ENCODE results near the gene GNAQ. TPM values are rescaled to one million over a fixed set of nuclear protein-coding genes. Genes with fewer than 3 reads are reported as not detected.
"Not testable (repeated sequence)": the region's sequence is repeated elsewhere in the genome, so short reads cannot be mapped to it uniquely, and the experiment has no call there.

The GNAQ gene
- total RNA-seq, 5 donors from 2014 or later (not counting 1 experiment from before 2014, with no cell fraction given): 29.3 to 48.4 (median 38.3) TPM

DNA sequence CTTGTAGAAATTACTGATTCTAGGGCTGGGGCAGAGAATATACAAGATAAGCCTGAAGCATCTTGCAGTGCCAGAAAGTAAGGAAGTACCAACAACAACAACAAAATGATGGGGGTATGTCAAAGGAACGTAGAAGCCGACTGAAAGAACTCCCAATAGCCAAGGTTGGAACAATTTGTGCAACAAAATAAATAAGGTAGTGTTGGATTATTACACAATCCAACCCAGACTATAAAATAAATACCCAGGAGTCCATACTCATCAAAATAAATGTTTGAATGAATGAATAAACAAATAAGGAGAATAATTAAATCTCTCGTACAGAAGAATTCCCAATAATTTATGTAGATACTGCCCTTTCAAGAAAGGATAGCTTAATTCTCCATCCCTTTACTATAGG lies 31.1 kb upstream of the GNAQ start:
- ChIA-PET CTCF (interaction anchor here in 1 of 2 donors (1.1 kb wide), 1 partner anchor 9 kb away, joined by 3 read pairs; no protein-coding TSS in a partner anchor), POLR2A (no interaction called here)
- no peaks in the 10 kb centered on the region for H3K4me1 ChIP-seq (ENCODE audit: control insufficient read depth in 1 of 2, extremely low read depth in 1 of 2, insufficient read depth in 2 of 2, low read length in 2 of 2)
- no peaks in the 10 kb centered on the region for H3K27me3 ChIP-seq (replicated peaks in 1 of 2; ENCODE audit: control insufficient read depth in 2 of 2, extremely low read depth in 1 of 2, insufficient read depth in 2 of 2, low read length in 1 of 2)
- no peak overlapping the region for H3K27ac ChIP-seq (ENCODE audit: low read length)
- Mint-ChIP-seq H3K4me3 (no peak overlapping the region), H3K27me3 (no peaks in the 10 kb centered on the region), H3K4me1 (peaks cover 11 to 17% (median 11%) of the 10 kb centered on the region in 3 donors), H3K27ac (no peak overlapping the region), H3K9me3 (peaks cover 7 to 11% (median 8%) of the 10 kb centered on the region in 3 donors), H3K36me3 (no peaks in the 10 kb centered on the region)
- no peaks in the 10 kb centered on the region for H3K9me3 ChIP-seq
- DNase-seq (no peak), ATAC-seq (replicated peaks in 1 of 4) (no peak)
- no peak overlapping the region for H3K4me3 ChIP-seq (ENCODE audit: control insufficient read depth in 1 of 2, extremely low read depth in 1 of 2, low read length in 1 of 2)
- no peaks in the 10 kb centered on the region for H3K36me3 ChIP-seq (ENCODE audit: control insufficient read depth in 2 of 2, extremely low read depth in 1 of 2, insufficient read depth in 1 of 2, low read length in 1 of 2)
- WGBS (ENCODE audit: insufficient coverage): no CpG with 5 or more reads among the region's 3 CpGs

DNA sequence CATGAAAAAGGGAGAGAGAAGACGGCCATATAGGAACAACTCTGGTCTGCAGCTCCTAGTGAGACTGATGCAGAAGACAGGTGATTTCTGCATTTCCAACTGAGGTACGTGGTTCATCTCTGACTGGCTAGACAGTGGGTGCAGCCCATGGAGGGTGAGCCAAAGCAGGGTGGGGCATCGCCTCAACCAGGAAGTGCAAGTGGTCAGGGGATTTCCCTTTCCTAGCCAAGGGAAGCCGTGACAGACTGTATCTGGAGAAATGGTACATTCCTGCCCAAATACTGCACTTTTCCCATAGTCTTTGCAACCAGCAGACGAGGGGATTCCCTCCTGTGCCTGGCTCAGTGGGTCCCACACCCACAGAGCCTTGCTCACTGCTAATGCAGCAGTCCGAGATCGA lies 22.6 kb upstream of the GNAQ start:
- H3K27ac ChIP-seq (ENCODE audit: low read length); H3K27me3 Mint-ChIP-seq; H3K27me3 ChIP-seq (replicated peaks in 1 of 2; ENCODE audit: control insufficient read depth in 2 of 2, extremely low read depth in 1 of 2, insufficient read depth in 2 of 2, low read length in 1 of 2); H3K4me3 ChIP-seq (ENCODE audit: control insufficient read depth in 1 of 2, extremely low read depth in 1 of 2, low read length in 1 of 2); H3K9me3 ChIP-seq; H3K36me3 ChIP-seq (ENCODE audit: control insufficient read depth in 2 of 2, extremely low read depth in 1 of 2, insufficient read depth in 1 of 2, low read length in 1 of 2); H3K36me3 Mint-ChIP-seq: not testable (repeated sequence)
- 57% methylated on average over 4 of the region's 7 CpGs for WGBS (ENCODE audit: insufficient coverage)
- H3K4me1 ChIP-seq (ENCODE audit: control insufficient read depth in 1 of 2, extremely low read depth in 1 of 2, insufficient read depth in 2 of 2, low read length in 2 of 2): peaks cover 11 to 16% of the 10 kb centered on the region in 2 experiments
- peak in 17 of 35 experiments; percentile 2 to 53 (median 22) for DNase-seq
- Mint-ChIP-seq H3K27ac (peak overlapping the region; percentile 0 to 16), H3K4me3 (peak overlapping the region in 2 of 3 donors; percentile 1 to 63), H3K4me1 (peaks cover 22 to 30% (median 27%) of the 10 kb centered on the region in 3 donors), H3K9me3 (peaks cover 8 to 12% (median 10%) of the 10 kb centered on the region in 3 donors)
- ChIA-PET POLR2A (interaction anchor here in 1 of 2 donors (0.6 kb wide), 1 partner anchor 207 kb away, joined by 8 read pairs; no protein-coding TSS in a partner anchor), CTCF (interaction anchor here (0.8 to 1.8 kb wide), 3 partner anchors 12 to 19 kb away, joined by 3 to 12 read pairs (median 9); no protein-coding TSS in a partner anchor)
- peak; percentile 40 to 76 (median 74) for ATAC-seq (replicated peaks in 1 of 4)

DNA sequence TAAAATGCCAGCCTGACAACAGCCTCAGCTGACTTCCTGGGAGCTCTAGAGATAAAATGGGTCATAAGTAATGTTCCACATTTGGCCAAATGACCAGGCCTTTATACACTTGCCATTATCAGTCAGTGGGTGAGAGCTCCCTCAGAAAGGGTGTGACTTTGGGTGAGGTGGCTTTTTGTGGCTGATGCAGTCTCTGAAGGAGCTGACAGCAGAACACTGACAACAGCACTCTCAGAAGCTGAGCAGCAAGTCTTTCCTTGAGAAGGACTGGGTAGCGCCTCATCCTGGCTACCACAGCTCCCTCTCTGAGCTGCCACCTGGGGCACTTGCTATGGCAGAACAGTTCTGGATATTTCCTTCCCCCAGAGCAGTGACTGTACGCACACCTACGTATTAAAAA lies 22.0 kb upstream of the GNAQ start:
- DNase-seq: no peak
- ATAC-seq (replicated peaks in 1 of 4): peak in 2 of 4 experiments; percentile 26 to 63
- Histone ChIP-seq H3K27me3 (replicated peaks in 1 of 2; ENCODE audit: control insufficient read depth in 2 of 2, extremely low read depth in 1 of 2, insufficient read depth in 2 of 2, low read length in 1 of 2) (no peaks in the 10 kb centered on the region), H3K9me3 (no peaks in the 10 kb centered on the region), H3K27ac (ENCODE audit: low read length) (no peak overlapping the region), H3K4me1 (ENCODE audit: control insufficient read depth in 1 of 2, extremely low read depth in 1 of 2, insufficient read depth in 2 of 2, low read length in 2 of 2) (peaks cover 11 to 16% of the 10 kb centered on the region in 2 experiments), H3K36me3 (ENCODE audit: control insufficient read depth in 2 of 2, extremely low read depth in 1 of 2, insufficient read depth in 1 of 2, low read length in 1 of 2) (no peaks in the 10 kb centered on the region), H3K4me3 (ENCODE audit: control insufficient read depth in 1 of 2, extremely low read depth in 1 of 2, low read length in 1 of 2) (no peak overlapping the region)
- H3K4me1 Mint-ChIP-seq: peaks cover 22 to 30% (median 27%) of the 10 kb centered on the region in 3 donors
- peaks cover 8% of the 10 kb centered on the region for H3K36me3 Mint-ChIP-seq
- peak overlapping the region; percentile 0 to 16 for H3K27ac Mint-ChIP-seq
- peaks cover 8 to 12% (median 9%) of the 10 kb centered on the region in 3 donors for H3K9me3 Mint-ChIP-seq
- H3K4me3 Mint-ChIP-seq: peak overlapping the region in 1 of 3 donors; percentile 63
- H3K27me3 Mint-ChIP-seq: no peaks in the 10 kb centered on the region
- CTCF ChIA-PET: interaction anchor here (0.8 to 1.8 kb wide), 4 partner anchors 9 to 18 kb away, joined by 3 to 12 read pairs (median 6); no protein-coding TSS in a partner anchor
- 69% methylated on average over 1 of the region's 3 CpGs for WGBS (ENCODE audit: insufficient coverage)
- POLR2A ChIA-PET: interaction anchor here in 1 of 2 donors (0.7 kb wide), 1 partner anchor 19 kb away, joined by 3 read pairs; no protein-coding TSS in a partner anchor

DNA sequence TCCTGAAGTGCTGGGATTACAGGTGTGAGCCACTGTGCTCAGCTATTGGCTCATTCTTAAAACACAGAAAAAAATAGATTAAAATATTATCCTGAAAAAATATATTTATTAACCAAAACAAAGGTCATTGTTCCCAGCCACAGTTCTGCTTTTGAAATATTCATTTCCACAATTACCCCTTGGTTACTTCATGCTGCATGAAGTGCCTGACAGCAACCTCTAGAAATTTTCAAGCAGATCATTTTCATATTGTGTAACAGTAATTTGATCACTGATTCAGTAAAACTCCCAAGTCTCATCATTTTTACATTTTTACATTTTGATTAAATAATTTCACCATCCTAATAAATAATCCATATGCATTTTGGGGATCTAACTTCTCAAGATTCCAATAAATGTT lies 18.8 kb upstream of the GNAQ start:
- H3K36me3 Mint-ChIP-seq: peaks cover 2% of the 10 kb centered on the region
- peaks cover 22 to 30% (median 27%) of the 10 kb centered on the region in 3 donors for H3K4me1 Mint-ChIP-seq
- DNase-seq (no peak), ATAC-seq (replicated peaks in 1 of 4) (no peak)
- Histone ChIP-seq H3K4me3 (ENCODE audit: control insufficient read depth in 1 of 2, extremely low read depth in 1 of 2, low read length in 1 of 2) (no peak overlapping the region), H3K27me3 (replicated peaks in 1 of 2; ENCODE audit: control insufficient read depth in 2 of 2, extremely low read depth in 1 of 2, insufficient read depth in 2 of 2, low read length in 1 of 2) (no peaks in the 10 kb centered on the region), H3K36me3 (ENCODE audit: control insufficient read depth in 2 of 2, extremely low read depth in 1 of 2, insufficient read depth in 1 of 2, low read length in 1 of 2) (no peaks in the 10 kb centered on the region), H3K9me3 (no peaks in the 10 kb centered on the region), H3K4me1 (ENCODE audit: control insufficient read depth in 1 of 2, extremely low read depth in 1 of 2, insufficient read depth in 2 of 2, low read length in 2 of 2) (peaks cover 11 to 16% of the 10 kb centered on the region in 2 experiments), H3K27ac (ENCODE audit: low read length) (no peak overlapping the region)
- CTCF ChIA-PET: interaction anchor here in 1 of 2 donors (1.0 kb wide), 1 partner anchor 14 kb away, joined by 3 read pairs; no protein-coding TSS in a partner anchor
- H3K9me3 Mint-ChIP-seq: peaks cover 1 to 5% (median 3%) of the 10 kb centered on the region in 3 donors
- H3K4me3 Mint-ChIP-seq: no peak overlapping the region
- H3K27me3 Mint-ChIP-seq: peaks cover 0 to 2% of the 10 kb centered on the region in 2 donors
- POLR2A ChIA-PET: no interaction called here
- H3K27ac Mint-ChIP-seq: no peak overlapping the region

DNA sequence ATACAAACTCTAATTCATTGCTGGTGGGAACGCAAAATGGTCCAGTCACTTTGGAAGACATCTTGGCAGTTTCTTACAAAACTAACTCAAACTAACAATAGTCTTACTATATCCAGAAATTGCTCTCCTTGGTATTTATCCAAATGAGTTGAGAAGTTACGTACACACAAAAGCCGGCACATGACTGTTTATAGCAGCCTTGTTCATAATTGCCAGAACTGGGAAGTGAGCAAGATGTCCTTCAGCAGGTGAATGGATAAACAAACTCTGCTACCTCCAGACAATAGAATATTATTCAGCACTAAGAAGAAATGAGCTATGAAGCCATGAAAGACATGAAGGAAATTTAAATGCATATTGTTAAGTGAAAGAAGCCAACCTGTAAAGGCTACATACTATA lies 17.9 kb upstream of the GNAQ start:
- H3K4me1 ChIP-seq (ENCODE audit: control insufficient read depth in 1 of 2, extremely low read depth in 1 of 2, insufficient read depth in 2 of 2, low read length in 2 of 2): peaks cover 11 to 14% of the 10 kb centered on the region in 2 experiments
- Mint-ChIP-seq H3K4me3 (no peak overlapping the region), H3K36me3 (no peaks in the 10 kb centered on the region), H3K27ac (no peak overlapping the region), H3K9me3 (no peaks in the 10 kb centered on the region), H3K27me3 (peaks cover 0 to 3% of the 10 kb centered on the region in 2 donors), H3K4me1 (peaks cover 16 to 26% (median 22%) of the 10 kb centered on the region in 3 donors)
- no CpG with 5 or more reads among the region's 3 CpGs for WGBS (ENCODE audit: insufficient coverage)
- no peaks in the 10 kb centered on the region for H3K9me3 ChIP-seq
- H3K27me3 ChIP-seq (replicated peaks in 1 of 2; ENCODE audit: control insufficient read depth in 2 of 2, extremely low read depth in 1 of 2, insufficient read depth in 2 of 2, low read length in 1 of 2): no peaks in the 10 kb centered on the region
- CTCF ChIA-PET: interaction anchor here in 1 of 2 donors (1.0 kb wide), 2 partner anchors 11 to 13 kb away, joined by 3 read pairs; no protein-coding TSS in a partner anchor
- ATAC-seq (replicated peaks in 1 of 4) (no peak), DNase-seq (no peak)
- no peak overlapping the region for H3K27ac ChIP-seq (ENCODE audit: low read length)
- no peaks in the 10 kb centered on the region for H3K36me3 ChIP-seq (ENCODE audit: control insufficient read depth in 2 of 2, extremely low read depth in 1 of 2, insufficient read depth in 1 of 2, low read length in 1 of 2)
- POLR2A ChIA-PET: no interaction called here
- H3K4me3 ChIP-seq (ENCODE audit: control insufficient read depth in 1 of 2, extremely low read depth in 1 of 2, low read length in 1 of 2): no peak overlapping the region

DNA sequence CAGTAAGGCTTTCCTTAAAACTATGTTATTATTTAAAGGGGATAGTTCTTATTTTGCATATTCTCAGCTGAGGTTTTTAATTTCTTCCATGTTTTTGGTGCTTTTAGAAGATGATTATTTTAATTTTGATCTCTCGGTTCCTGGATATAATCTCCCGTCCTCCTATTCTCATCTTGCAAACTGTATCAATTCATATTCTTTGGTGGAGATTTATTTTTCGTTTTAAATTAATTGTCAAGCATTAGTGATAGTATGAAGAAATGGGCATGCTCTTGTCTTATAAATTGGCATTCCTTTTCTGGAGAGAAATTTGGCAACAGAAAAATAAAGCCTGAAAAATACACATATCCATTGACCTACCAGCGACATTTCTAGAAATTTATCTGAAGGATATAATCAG lies 15.5 kb upstream of the GNAQ start:
- Histone ChIP-seq H3K9me3 (no peaks in the 10 kb centered on the region), H3K4me3 (ENCODE audit: control insufficient read depth in 1 of 2, extremely low read depth in 1 of 2, low read length in 1 of 2) (no peak overlapping the region), H3K36me3 (ENCODE audit: control insufficient read depth in 2 of 2, extremely low read depth in 1 of 2, insufficient read depth in 1 of 2, low read length in 1 of 2) (no peaks in the 10 kb centered on the region), H3K27ac (ENCODE audit: low read length) (no peak overlapping the region), H3K27me3 (replicated peaks in 1 of 2; ENCODE audit: control insufficient read depth in 2 of 2, extremely low read depth in 1 of 2, insufficient read depth in 2 of 2, low read length in 1 of 2) (no peaks in the 10 kb centered on the region), H3K4me1 (ENCODE audit: control insufficient read depth in 1 of 2, extremely low read depth in 1 of 2, insufficient read depth in 2 of 2, low read length in 2 of 2) (no peaks in the 10 kb centered on the region)
- peaks cover 0 to 3% of the 10 kb centered on the region in 2 donors for H3K27me3 Mint-ChIP-seq
- H3K4me1 Mint-ChIP-seq: peaks cover 0 to 4% (median 2%) of the 10 kb centered on the region in 3 donors
- no peak for DNase-seq
- no peaks in the 10 kb centered on the region for H3K9me3 Mint-ChIP-seq
- POLR2A ChIA-PET: no interaction called here
- ATAC-seq (replicated peaks in 1 of 4): no peak
- no peak overlapping the region for H3K4me3 Mint-ChIP-seq
- no CpG with 5 or more reads among the region's 4 CpGs for WGBS (ENCODE audit: insufficient coverage)
- no peaks in the 10 kb centered on the region for H3K36me3 Mint-ChIP-seq
- no peak overlapping the region for H3K27ac Mint-ChIP-seq
- CTCF ChIA-PET: no interaction called here
